Right lobe of liver (tissue), 4 donors: ENCODE data around the gene HDHD3.

Experiments used
- CTCF ChIP-seq, 4 donors: fragments of 200-600 bp in 3 of 4; fragments of 450-650 bp in 1 of 4; IDR thresholded peaks; one replicate each; pipeline versions ENCODE4 v1.5.1 to v1.8.0; 2016 to 2022; ENCODE audit warnings: antibody characterized with exemption in 4 of 4, mild to moderate bottlenecking in 2 of 4
- POLR2A ChIP-seq: fragments of 450-650 bp; IDR thresholded peaks from one replicate; pipeline ENCODE4 v1.6.1; 2017; ENCODE audit warnings: antibody characterized with exemption, mild to moderate bottlenecking
- donor health status: DM: no; HTN: no; CAD: no.
- donor health status: DM: no; HTN: no; CAD: no.
- donor health status: DM: no; HTN: yes; CAD: no.

- TF ChIP-seq POLR2A = no peak
- no peak for TF ChIP-seq CTCF (IDR thresholded peaks at IDR 0.05)
These were observed 5.9 kb downstream of the HDHD3 start for GRCh38 chr9:113370806-113371325.
